Left kidney (tissue), 8 donors: ENCODE data around the gene SNCB. TPM values are rescaled to one million over a fixed set of nuclear protein-coding genes. Genes with fewer than 3 reads are reported as not detected.

Source experiments
- DNase-seq: peaks from one replicate; pipeline ENCODE4 v3.0.0-alpha.2; 2013
- long read RNA-seq, 8 donors: transcript quantifications; one replicate each; lab custom pipeline, GENCODE V29; 2026
- polyA plus RNA-seq: library from polyadenylated mRNA; unstranded; fragments of 120-200 nt; gene quantifications from one replicate; pipeline ENCODE4 v1.2.1, GENCODE V29; 2013; ENCODE audit not compliant: insufficient read length

SNCB gene
- polyA plus RNA-seq = 0.20 TPM
- long read RNA-seq, donor 1 = 0 reads
- long read RNA-seq, donor 2 = 0 reads
- long read RNA-seq, donor 3 = 0 reads
- long read RNA-seq, donor 4 = 0 reads
- long read RNA-seq, donor 5, partial matches to known transcripts = 0 of 16 reads
- long read RNA-seq, donor 5, other reads (novel, unspliced or antisense) = 16 of 16 reads
- long read RNA-seq, donor 6 = 0 reads
- long read RNA-seq, donor 7 = 0 reads
- long read RNA-seq, donor 8 = 0 reads

DNA sequence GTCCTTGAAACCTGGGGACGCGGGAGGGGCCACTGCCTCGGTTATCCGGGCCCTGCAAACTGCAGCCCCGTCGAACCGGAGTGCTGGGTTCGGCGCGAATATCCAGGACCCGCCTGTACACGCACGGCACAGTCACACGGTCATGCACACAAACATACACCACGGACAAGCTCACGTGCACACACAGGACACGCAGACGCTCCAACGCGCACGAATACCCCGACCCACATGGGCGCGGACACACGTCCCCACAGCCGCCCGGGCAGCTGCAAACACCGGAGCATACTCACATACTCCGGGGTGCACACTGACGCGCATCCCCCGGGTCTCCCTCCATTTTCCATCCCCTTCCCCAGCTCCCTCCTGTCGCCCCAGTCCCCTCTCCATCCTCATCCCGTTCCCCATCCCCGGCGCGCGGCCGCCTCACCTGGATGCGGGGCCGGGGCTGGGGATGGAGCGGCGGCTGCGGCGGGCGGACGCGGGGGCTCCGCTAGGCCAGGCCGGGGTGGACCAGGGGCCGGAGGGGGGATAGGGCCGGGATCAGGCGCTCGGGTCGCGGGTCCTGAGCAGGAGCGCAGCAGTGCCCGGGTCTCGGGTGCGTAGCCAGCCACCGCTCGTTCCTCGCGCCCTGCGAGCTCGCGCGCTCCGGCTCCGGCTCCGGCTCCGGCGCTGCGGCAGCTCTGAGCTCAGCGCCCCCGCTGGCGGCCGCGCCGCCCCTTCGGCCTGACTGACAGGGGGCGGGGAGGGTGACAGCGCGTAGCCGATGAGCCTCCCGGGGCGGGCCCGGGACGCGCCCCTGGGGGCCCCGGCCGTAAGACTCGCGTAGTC is at the start of gene SNCB, which contains the start of gene EIF4E1B:
TSS of gene SNCB (minus strand) at position 682 of the 828 bp plus-strand sequence. CDS start 880 bp downstream, outside the sequence.
TSS of gene EIF4E1B (plus strand) at position 823 of the 828 bp plus-strand sequence. CDS start 12,113 bp downstream, outside the sequence.
- peak; percentile 47 for DNase-seq

DNA sequence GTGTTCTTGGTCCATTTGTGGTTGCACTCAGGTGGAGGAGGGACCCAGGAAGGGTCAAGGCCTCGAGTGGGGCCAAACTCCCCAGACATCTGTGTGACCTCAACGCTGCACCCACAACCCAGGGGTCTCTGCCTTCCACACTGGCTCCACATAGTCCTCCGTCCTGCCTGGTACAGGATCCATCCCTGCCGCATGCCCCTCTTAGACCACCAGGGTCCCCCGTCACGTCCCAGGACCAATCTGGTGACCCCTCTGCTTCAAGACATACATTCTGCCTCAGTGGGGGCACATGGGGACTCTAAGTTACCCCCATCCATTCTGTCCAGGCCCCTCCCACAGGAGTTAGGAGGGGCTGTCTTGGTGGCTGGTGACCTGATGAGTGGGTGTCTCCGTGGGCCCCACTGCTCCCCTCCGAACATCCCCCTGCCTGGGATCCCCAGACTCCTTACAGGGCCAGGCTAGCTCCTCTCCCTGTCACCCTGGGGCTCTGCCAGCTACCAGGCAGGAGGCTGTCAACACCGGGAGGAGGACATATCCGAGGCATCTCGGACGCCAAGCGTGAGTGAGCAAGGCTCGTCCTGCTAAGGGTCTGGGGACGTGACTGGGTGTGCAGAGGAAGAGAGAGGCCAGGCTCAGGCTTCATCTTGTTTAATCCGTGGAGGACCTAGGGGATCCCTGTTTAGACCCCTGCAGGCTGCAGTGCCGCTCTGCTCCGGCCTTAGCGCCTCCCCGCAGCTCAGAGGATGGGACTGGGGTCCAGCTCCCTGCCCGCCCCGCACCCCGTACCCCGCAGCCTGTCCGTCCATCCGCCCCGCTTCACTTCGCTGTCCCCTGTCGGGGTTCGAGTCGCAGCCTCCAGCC is 49.3 kb upstream of the SNCB start:
- no peak for DNase-seq

DNA sequence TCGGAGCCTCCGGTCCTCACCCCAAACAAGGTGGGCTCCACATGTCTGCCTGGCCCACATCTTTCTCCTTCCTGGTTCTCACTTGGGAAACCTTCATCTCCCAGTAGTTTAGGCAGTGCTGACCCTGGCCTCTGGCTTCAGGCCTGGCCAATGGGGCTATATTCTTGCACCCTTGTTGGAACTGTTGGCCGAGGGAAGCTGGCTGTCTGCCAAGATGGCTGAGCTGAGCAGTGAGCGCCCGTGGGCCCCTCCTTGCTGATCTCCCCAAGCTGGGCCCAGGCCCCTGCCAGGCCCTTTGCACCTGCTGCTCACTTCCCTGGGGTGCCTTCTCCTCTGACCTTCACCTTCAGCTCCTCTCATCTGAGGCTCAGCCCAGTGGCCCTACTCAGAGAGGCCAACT is 48.2 kb upstream of the SNCB start:
- no peak for DNase-seq

DNA sequence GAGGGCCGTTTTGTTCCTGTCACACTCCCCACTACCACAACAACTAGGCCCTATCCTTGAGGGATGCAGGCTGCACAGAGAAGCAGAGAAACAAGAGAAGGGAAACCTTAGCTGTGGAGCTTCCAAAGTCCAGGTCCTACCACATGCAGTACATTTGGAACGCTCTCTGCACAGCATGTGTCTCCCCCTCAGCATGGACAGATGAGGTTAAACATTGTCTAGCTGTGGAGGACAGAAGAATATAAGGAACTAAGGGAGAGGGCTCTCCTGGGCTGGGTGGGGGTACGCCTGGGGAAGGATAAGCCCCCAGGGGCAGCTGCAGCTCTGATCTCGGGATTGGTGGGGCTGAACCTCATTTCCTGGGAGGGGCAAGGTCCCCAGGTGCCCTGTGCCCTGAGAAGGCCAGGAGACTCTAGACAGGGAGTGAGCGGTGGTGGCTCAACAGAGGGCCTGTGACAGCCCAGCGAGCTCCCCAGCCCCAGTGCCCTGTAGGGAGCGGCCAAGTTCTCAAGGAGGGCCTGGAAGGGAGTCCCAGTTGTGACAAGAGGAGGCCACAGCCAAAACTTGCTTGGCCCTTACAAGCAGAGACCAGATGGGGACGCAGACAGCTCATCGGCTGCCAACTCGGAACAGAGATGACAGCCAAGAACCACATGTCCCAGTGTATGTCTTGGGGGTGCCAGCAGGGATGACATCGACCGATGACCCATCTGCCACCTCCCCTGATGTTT is 47.0 kb upstream of the SNCB start:
- DNase-seq = no peak

DNA sequence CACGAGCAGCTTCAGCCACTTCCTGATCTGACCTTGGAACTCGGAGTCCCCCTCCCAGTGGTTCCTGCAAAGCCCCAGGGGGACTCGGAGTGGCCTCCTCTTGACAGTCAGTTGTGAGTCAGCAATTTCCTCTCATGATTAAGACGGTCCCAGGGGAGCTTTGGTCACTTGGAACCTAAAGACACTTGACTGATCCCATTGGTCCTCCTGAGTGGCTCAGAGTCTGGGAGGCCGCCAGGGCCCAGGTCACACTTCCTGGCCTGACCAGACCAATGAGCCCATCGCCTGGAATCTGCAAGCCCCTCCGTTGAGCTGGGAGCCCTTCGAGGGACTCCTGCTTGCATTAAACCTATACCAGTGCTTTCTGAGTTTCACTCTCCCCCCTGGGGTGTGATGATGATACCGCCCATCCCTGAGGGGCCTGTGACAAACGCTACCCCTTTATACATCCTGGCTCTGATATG is 46.1 kb upstream of the SNCB start:
- DNase-seq = no peak

DNA sequence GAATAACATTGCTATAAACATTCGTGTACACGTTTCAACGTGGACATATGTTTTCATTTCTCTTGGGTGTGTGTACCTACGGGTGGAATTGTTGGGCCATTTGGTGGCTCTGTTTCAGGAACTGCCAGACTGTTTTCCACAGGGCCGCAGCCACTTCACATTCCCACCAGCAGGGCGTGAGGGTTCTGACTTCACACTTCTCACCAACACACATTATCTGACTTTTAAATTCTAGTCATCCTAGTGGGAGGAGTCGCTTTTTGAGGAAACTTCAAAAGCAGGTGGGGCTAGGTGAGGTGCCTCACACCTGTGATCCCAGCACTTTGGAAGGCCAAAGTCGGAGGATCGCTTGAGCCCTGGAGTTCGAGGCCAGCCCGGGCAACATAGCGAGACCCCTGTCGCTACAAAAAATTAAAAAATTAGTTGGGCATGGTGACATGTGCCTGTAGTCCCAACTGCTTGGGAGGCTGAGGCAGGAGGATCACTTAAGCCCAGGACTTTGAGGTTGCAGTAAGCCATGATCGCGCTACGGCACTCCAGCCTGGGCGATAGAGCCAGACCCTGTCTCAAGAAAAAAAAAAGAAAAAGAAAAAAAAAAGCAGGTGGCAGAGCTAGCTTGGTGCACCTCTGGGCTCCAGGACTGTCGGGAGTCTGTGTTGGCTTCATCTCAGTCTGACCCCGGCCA is 45.5 kb upstream of the SNCB start:
- DNase-seq = no peak

DNA sequence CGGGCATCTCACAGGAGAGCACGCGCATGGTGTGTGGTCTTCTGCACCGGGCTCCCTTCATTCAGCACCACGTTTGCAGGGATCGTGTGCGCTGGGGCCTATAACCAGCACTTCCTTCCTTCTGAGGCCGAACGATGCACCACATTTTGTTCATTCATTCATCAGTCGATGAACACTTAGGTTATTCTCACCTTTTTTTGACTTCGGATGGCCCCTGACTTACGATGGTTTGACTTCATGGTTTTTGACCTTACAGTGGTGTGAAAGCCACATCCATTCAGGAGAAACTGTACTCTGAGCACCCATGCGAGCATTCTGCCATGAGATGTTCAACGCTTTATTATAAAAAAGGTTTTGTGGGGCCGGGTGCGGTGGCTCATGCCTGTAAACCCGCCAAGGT is 44.5 kb upstream of the SNCB start:
- DNase-seq = no peak

DNA sequence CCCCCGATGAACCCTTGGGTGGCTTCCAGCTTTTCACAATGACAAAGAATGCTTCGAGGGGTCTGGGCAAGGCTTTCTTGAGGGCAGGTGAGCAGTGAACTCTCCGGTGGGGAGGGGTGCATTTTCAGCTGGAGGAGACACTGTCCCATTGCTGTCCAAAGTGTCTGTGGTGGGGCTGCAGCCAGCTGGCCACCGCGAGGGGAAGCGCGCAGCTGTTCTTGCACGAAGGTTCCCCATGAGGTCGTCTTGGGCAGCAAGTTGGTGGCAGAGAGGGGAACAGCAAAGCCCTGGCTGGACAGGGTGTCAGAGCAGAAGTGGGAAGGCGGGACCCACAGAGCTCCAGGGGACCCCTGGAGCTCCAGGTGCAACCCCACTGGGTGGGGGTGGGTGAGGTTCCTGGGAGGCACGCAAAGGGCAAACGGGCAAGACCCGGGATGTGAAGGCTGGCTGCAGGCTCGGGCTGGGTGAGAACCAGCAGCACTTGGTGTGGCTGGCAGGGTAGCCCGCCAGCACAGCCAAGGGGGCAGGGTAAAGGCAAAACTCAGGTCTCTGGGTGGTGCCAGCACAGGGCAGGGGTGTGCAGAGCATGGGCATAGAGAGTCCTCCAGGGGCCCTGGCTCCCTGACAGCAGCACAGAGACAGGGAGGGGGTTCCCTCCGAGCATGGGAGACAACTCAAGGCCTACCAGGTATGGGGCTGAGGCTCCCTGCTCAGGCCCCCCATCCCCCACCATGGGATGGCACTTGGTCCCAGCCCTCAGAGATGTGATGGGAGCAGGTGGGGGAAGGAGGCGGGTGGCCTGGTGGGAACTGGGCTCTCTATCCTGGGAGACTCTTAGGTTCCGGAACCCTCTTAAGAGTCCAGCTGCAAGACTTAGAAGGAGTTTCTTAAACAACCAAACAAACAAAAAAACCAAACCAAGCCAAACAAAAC is 43.6 kb upstream of the SNCB start:
- no peak for DNase-seq

DNA sequence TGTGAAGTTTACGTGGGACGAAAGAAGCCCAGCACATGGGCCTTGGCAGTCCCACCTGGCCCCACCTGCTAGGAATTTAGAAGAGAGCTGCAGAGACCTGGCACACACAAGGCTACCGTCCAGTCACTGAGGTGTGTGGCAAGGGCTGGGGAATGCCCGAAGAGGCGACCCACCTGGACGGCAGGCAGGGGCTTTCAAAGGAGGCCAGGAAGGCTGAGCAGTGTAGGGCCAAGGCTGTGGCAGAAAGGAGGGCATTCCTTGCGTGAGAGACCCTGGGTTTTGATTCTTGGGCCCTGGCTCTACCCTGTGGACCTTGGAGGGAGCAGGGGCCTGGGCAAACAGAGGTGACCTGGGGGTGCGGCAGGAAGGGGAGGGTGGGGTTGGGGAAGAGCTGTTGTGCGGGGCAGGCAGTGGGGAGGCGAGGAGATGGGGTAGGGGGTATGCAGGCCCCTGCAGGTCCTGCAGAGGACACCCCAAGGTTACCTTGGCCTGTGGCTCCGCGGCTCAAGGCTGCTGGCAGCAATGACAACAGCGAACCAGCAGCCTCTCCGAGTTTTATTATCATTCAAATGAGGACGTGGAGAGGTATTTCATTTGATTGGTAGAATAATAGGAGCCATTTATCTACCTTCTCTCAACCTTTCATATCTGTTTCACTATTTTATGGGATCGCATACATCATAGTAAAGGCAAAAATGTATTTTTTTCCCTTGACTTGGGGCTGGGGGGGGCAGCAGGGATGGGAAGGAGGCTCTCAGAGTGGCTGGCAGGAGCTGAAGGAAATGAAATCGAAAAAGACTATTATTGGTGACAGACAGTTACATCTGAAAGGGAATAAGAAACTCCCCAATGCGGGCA is 41.8 kb upstream of the SNCB start:
- DNase-seq = no peak

DNA sequence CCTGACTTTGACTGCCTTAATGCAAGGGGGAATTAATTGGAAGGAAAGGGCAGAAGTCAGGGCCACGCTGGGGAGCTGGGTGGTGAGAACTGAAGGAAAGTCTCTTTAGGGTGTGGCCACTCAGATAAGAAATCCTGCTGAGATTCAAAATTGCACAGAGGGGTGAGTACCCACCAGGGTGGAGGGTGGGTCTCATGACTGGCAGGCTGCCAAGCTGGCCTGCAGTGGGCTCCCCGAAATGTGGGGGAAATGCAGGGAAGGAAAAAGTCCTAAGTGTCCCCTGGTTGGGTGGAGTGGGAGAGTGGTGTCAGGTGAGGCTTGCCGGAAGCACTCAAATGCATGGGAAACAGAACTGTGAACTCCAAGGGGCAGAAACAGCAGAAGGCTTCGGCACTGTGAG is 41.1 kb upstream of the SNCB start:
- DNase-seq = no peak

DNA sequence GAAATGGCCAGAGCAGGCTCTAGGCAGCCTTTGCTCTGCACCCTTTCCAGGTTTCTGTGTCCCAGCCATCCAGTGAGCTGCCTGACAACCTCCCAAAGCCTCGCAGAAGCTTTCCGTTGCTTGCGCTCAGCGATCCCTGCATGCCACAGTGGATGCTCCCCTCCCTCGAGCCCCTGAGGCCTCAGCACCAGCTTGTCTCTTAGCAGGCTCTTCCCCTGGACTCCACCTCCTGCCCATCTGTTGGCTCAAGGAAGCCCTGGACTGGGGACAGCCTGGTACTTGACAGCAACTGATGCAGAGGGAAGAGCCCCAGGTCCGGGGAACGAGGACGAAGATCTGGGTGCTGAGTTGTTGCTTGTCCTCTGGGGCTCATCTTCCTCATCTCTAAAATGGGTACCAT is 40.1 kb upstream of the SNCB start:
- no peak for DNase-seq

DNA sequence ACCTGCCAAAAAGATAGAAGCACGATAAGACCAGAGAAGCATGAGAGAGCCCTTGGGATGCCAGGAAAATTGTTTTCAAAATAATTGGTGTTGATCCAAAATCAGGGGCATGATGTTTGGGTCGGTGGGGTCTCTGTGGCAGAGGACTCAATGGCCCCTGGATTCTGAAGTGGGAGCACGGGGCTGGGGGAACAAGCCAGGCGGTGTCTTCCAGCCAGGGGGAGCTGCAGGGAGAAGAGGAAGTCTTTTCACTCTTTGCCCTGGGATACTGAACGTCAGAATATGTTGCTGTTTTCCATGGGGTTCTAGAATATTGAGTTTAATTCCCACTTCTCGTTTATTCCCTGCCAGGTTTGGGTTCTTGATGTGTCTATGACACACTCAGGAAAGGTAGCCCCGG is 37.3 kb upstream of the SNCB start:
- DNase-seq = no peak

DNA sequence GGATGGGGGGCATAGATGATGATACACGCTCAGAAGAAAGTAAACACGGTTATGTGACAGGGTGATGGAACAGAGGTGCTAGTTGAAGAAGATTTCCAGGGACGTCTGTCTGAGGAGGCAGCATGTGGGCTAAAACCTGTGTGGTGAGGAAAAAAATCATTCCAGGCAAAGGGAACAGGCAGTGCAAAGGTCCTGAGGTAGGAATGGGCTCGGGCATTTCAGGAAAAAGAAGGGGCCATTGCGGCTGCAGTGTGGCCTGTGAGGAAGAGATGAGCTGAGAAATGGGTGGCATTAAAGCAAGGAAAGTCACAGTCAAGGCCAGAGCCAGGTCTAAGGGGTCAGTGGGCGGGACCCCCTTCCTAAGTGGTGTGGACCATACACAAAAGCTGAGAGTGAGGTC is 35.2 kb upstream of the SNCB start:
- no peak for DNase-seq

DNA sequence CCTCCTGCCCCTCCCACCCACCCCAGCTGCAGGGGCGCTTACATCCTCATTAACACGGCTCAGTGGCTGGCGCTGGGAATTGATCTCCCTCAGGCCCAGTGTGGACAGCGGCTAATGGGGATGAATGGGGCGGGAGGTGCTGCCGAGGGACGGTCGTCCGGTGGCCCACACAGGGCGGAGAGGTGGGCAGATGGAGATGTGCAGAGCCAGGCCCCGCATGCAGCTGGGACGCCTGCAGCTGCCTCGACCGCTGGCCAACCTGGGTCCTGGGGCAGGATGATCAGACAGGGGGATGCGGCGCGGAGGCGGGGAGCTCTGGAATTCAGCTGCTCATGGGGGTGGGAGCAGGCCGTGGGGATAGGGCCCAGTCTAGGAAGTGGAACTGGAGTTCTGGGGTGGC is 34.6 kb upstream of the SNCB start:
- DNase-seq = no peak

DNA sequence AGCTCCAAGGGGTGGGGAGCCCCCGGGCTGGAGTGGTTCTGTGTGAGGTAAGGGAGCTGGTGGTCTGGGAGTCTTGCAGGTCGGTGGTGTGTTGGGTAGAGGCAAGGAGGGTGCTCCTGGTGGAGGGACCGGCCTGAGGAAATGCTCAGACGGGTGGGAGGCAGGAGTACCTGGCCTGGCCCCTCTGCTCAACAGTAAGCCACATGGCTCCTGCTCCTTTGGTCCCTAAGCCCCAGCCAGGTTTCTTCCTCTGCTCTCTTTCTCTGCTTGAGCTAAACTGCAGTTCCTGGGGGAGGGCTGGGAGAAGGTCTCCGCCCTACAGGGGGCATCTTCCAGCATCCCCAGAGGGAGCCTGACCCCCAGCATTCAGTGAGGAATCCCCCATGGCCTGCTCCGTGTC is 34.1 kb upstream of the SNCB start:
- no peak for DNase-seq

DNA sequence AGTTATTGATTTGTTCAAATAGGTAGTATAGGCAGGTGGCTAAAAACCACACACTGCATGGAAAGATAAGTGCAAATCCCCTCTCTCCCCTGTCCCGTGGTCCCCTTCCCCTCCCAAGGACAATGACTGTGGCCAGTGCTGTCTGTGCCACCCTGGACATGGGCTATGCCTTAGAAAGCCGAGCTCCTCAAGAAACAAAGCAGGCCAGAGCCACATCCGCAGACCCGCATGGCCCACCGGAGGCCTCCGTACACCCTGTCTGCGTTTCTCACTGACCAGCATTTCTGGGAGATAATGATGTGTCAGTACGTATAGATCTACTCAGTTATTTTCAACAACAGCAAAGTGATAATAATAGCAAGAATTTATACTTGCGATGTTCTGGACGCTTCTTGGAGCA is 33.2 kb upstream of the SNCB start:
- no peak for DNase-seq

DNA sequence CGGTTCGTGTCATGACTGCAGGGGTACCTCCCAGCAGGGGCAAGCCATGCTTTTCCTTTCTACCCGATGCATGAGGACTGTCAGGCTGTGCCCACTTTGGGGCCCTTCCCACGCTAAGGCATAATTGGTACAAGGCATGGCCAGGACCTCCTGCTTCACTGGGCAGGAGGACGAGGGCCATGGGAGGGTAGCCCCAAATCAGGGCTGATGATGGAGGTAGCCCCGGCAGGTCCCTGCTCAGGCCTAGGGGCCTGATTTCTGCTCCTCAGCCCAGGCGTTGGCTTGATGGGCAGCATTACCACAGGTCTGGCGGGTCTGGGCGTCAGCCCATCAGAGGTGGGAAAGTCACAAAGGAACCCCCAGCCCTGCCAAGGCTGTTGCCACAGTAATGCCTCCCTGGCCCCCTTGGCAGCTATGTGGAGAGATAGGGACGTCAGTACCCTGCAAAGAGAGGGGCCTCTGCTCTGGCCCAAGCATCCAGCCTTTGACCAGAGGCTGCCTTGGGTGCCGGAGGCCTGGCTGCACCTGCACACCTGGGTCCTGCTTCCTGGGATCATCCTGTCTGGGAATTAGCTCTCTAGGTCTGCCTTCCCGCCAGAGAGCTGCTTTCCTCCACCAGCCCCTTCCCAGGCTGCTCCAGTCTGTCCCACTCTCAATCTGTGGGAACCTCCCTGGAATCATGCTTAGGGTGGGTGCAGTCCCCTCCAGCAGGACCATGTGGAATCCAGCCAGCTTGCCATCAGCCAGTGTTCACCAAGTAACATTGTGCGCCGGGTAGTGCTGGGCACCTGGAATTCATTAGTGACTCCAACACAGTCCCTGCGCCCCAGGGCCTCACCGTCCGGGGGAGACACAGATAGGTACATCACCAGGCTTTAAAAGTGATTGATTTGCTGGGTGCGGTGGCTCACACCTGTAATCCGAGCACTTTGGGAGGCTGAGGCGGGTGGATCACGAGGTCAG is 32.3 kb upstream of the SNCB start:
- DNase-seq = no peak

DNA sequence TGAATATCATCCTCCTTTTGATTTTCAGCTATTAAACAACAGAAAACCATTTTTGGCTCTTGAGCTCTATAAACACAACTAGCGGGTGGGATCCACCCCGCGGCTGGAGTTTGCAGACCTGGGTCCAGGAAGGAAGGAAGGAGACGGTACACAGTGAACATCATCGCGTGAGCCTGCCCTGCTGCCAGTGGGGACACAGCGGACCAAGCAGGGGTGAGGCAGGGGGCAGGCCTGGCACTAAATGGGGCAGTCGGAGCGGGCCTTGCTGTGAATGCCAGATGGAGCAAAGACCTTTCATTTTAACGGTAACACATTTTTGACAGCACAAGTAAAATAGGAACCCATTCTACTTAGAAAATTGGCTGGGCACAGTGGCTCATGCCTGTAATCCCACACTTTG is 31.3 kb upstream of the SNCB start:
- no peak for DNase-seq
